GM19023 (cell line): Measurements from ENCODE around the gene IFRD2.

Experiments
- ATAC-seq: cut with Tn5 transposase; IDR thresholded peaks from one replicate; pipeline ENCODE4 v1.9.1; 2021; ENCODE audit warnings: mild to moderate bottlenecking, moderate library complexity; ENCODE audit not compliant: unreplicated experiment

IFRD2 gene

DNA sequence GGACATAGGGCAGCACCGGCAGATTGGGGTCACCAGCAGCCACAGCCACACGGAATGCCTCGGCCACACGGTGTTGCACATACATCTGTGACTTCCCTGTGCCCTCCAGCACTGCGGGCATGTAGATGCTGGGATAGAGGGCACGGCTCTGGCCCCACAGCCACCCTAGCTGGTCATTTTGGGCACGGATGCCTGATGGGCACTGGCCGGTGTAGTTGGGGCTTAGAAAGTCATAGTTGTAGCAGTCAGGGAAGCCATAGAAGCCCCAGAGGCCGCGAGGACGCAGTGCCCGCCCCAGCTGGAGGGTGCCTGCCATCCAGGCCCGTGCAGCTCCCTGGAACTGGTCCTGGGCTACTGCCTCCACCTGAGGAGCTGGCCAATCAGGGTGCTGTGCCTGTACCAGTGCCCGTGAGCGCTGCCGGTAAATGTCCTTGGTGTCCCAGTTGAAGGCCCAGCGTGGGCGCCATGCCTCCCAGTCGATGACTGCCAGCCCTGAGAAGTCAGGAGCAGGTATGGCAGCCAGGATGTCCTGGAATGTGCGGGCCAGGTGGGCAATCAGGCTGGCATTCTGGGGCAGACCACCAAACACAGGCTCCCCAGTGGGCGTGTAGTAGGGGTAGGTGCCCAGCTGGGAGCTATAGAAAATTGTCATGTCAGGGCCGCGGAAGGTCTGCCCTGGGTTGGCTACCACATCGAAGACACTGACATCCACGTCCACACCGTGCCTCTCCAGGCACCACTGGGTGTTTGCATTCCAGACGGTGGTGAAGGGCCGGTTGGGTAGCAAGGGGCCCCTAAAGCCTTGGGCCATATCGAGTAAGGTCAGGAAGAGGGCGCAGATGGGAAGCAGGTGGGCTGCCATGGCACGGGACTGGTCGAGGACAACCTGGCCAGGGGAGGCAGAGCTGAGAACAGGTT is 10.1 kb upstream of the IFRD2 start:
- ATAC-seq, result no peak

DNA sequence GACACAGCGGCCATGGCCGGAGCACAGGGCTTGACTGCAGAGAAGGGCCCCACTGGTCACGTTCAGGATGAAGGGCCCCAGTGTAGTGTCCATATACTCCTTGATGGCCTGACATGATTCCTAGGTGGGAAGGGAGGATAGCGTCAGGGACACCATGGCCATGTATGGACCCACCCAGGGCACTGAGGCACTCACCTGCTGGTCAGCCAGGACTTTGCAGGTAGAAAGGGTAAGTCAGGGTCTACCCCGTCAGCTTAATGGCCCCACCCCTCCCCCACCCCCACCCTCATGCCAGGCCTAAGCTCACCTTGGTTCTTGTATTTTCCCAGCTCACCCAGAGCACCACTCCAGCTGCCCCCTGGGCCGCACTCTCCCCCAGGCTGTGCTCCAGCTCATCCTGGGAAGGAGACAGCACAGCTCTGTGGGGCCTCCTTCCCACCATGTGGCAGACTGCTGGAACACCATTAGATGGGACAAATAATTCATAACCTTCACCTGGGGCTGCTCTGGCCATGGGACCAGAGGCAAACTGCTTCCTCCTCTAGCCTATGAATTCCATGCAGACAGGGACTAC is 8.5 kb upstream of the IFRD2 start:
- ATAC-seq, result no peak

DNA sequence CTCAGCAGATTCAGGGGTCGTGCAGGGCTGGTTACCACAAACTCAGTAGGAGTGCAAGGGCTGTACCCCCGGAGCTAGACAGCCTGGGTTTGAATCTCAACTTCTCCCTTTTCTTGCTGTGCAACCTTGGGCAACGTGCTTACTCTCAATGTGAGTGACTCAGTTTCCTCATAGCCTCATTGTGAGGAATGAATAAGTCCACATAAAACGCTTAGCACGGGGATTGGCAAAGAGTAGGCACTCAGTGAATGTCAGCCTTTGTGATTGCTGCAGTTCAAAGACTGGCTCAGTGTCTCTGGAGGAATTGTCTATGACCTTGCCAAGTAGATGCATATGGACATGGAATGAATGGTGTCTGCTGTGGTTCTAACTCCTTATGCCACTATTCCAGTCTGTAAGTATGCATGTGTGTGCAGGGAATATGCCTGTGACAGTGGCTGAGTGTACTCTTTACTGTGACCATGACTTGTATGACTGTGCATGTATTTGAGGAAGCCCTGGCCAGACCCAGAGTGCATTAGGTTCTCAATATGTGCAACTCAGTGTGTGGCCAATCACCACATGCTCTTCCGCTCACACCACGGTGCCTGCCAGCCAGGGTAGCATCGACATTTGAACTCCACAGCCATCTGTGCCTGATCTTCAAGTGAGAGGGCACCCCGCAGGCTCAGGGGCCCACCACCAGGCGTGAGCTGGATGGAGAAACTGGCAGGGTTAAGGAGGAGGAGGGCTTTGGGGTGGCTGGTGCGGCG is 7.9 kb upstream of the IFRD2 start:
- ATAC-seq, result no peak

DNA sequence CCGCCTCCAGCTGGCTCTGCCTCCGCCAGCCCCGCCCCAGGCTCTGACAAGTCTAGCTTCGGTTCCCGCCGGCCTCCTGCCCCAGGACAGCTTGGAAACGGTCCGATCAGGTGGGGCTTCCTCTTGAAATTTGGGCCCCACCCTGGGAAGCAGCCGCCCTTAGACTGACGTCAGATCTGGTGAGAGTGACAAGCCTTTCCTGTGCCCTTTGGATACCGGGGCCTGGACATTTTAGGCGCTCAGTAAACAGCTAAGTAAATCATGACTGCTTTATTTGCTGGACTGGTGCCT is 7.4 kb upstream of the IFRD2 start:
- no peak for ATAC-seq

DNA sequence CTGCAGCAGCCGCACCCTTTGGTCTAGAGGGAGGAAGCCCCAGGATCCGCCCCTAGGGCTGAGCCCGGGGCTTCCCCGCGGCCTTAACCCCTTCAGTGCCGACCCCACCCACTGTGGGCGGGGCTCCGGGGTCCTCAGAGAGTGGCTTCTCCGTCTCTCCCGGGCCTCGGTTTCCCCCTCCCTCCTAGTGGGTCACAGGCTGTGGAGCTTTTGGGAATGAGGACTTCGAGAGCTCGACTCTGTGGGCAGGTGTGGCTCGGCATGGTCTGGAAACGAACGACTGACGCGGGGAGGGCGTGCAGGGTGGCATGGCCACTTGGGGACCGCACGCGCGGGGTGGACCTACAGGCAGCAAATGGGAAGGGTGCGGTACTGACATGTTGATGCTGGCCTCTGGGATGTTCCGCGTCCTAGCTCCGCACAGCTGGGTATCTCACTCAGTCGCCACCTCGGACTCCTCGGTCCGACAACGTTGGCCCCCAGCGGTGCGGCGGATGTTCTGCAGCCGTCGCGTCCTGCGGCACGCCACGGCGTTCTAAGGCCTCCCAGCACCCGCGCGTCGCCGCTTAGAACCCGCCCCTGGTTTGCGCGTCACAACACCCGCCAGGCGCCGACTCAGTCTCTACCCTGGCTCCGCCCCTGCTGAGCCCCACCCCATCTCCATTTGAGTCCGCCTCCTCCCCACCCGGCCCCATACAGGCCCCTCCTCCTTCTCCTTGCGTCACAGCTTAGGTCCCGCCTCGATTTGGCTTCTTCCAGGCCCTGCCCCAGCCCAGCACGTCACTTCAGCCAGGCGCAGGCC is 6.8 kb upstream of the IFRD2 start, which contains the start of the genes HYAL3 and NAA80:
TSS of gene HYAL3 (minus strand) at position 570 of the 802 bp plus-strand sequence. CDS start 3,803 bp downstream, outside the sequence.
TSS of gene NAA80 (minus strand) at position 570 of the 802 bp plus-strand sequence. CDS start 1,942 bp downstream, outside the sequence.
- ATAC-seq, result peak; percentile 89

DNA sequence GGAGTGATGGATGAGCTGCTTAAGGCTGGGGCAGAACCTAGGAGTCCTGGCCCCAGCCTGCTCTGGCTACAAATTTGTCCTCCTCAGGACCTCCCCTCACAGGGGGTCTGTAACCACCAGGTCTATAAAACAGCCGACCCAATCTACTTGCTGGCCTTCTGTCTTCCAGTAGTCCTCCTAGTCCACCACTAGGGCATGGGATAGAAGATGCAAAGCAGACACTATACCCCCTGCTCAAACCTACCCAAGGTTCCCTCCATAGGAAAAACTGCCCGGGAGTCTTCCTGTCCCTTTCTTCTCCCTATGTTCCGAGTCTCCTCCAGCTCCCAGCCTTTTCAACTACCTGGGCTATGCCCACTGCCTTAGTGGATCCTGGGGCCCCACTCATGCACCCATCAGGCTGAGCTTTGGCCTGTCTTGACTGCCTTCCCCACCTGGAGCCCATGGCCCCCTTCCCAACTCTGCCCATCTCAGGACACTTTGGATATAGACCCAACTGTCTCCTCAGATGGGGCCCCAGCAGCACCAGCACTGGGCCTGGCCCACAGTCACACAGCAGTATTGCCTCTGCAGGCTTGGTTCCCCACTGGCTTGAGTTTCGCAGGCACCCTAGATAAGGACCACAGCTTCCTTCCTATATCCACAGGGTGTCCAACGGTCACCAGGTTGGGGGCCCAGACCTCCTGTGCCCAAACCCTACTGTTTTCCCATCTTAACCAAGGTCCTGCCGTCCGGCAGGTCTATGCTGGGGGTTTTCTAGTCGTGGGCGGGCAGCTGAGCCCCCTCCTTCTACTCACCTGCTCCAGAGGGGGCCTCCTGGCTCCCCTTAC is 5.9 kb upstream of the IFRD2 start:
- no peak for ATAC-seq

DNA sequence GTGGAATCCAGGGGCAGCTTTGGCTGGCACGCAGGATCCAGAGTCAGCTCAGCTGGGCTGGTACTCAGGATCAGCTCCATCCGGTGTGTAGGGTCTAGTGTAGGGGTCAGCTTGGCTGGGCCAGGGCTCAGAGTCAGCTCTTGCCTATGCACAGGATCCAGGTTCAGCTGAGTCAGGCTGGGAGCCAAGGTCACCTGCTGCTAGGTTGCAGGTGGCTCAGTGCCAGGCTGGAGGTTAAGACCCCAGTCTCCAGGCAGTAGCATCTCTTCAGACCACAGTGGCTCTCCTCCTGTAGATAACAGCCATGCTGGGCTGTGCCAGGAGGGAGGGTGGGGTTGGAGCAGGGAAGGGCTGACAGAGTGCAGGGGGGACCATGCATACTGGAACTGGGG is 5.2 kb upstream of the IFRD2 start:
- ATAC-seq, result no peak

DNA sequence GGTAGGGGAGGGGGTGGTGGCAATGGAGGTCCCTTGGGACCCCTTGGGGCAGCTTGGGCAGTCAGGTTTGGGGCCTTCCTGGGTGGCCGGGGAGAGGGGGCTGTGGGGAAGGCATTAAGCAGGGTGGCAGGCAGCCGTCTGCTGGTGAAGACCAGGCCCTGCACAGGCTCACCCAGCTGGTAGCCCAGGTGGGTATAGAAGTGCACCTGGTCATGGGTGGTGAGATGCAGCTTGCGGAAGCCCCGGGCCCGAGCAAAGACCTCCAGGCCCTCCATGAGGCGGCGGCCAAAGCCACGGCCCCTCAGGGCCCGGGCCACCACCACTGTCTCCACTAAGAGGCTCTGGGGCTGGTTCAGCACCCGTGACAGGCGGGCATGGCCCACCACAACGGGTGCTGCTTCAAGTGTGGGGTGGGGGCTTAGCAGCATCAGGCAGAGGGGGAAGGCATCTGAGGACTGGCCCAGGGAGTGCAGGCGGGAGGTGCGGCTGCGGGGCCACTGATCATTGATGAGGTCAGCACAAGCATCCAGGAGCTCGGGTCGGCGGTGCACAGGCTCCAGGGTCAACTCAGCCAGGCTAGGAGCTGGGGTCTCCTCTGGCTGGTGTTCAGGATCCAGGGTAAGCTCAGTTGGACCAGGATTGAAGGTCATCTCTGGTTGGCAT is 4.6 kb upstream of the IFRD2 start:
- ATAC-seq, result no peak

DNA sequence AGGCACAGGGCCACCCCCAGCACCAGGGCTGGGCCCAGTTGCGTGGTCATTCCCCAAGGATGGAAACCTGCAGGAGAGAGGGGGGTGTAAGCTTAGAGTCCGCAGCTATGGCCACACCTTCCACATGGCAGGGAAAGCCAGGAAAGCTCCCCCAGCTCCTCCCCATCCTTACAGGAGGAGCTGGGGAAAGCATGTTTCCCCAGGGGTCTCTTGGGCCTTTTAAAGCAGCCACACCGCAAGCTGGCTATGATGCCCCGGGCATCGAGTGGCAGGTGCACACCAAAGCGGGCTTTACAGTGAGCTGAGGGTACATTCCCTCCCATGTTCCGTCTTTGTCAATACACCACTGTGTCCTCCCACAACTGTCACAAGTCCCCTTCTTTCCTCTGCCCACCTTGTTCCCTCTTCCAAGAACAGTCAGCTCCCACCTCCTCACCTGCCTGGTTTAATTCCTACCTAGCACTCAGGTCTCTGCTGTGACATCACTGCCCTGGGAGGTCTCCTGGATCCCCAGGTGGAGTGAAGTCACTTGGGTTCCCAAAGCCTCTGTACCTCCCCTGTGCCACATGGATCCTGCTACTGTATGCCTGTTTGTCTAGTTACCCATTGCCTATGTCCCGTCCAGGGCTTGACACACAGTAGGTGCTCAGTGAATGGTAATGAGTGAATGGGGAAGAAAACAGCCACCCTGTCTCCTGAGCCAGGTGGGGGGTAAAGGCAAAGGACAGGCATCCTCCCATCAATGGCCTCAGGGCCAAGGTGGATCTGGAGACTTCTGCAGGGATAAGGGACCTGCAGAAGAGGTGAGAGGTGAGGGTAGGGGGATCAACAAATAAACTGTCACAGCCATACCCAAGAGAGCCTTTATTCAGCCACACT is 3.6 kb upstream of the IFRD2 start:
- no peak for ATAC-seq

DNA sequence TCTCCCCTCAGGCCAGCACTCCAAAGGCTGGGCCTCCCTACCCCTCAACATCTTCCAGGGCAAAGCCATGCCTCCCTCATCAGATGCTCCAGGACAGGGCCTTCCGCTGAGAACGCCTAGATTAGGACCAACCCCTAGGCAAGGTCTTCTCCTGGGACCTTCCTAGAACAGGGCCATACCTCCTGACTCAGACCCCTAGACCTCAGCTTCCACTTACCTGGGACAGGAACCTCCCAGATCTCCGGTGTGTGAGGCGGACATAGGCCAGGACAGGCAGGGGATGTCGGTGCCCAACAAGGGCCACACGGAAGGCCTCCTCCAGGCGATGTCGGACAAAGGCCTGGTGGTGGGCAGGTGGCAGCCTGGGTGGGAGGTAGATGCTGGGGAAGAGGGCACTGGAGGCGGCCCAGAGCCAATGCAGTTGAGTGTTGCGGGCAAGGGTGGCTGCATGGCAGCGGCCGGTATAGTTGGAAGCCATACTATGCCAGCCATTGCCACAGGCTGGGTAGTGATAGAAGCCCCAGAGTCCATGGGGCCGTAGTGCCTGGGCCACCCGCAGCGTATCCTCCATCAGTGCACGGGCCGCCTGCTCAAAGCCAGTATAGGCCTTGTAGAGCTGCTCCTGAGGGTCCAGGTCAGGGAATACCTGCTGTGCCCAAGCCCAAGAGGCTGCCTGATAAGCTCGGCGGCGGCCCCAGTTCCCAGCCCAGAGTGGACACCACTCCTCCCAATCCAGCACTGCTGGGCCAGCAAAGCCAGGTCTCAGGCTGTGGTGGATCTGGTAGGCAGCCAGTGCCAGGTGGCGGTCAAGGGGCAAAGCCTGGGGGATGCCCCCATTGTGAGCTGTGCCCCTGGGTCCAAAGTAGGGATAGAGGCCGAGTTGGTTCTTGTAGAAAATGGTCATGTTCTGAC is 2.5 kb upstream of the IFRD2 start:
- no peak for ATAC-seq

DNA sequence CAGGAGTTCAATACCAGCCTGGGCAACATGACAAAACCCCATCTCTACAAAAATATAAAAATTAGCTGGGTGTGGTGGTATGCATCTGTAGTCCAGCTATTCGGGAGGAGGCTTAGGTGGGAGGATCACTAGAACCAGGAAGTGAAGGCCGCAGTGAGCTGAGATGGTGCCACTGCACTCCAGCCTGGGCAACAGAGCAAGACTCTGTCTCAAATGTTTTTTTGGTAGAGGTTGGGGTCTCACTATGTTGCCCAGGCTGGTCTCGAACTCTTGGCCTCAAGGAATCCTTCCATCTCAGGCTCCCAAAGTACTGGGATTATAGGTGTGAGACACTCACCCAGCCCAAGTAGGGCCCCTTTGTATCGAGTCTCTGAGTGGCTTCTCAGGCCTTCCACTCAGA is 1.9 kb upstream of the IFRD2 start:
- ATAC-seq, result no peak

DNA sequence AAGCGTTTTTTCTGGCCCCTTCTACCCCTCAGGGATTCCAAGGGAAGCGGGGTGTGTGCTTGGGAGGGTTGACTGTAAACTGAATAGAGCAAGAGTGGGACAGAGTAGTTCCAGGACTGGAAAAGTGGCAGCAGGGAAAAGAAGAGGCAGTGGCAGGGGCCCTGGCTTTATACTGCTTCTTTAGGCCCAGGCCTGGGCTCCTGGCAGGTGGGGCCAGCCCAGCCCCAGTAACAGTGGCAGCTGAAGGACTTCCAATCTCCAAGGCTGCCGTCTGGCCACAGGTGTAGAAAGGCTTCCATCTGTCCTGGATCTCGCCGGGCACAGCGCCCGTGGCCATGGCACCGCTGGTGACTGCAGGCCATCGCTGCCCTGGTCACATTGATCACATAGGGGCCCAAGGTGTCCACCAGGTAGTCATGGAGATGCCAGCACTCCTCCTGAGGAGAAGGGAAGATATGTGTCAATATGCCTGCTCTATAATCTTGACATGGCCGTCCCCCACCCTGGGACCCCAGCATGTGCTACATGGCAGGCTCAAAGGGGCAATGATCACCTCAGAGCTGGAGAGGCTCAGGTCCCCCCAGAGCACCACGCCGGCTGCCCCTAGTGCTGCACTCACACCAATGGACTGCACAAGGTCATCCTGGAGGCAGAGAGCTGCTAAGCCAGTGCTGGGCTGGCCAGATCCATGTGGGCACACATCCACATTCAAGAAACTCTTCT is 1.0 kb upstream of the IFRD2 start:
- ATAC-seq, result no peak

DNA sequence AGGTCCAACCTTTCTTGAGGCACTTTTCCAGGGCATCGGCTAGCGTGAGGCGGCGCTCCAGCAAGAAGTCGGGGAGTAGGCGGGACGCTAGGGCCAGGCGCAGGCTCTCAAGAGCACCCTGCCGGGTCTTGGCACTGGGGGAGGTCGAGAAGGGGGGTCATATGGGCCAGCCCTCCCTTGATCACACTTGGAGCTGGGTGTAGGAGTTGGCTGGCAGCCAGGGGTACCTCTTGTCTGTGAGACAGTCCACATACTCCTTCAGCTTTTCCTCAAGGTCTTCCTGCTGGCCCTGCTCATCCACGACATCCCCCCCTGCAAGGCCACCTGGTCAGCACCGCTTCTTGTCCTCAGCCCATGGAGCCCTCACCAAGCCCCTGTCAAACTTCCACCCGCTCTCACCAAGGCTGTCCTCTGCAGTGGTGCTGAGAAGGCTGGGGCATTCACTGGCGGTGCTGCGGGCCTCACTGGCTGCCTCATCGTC is 2.0 kb downstream of the IFRD2 start:
- ATAC-seq, result no peak

DNA sequence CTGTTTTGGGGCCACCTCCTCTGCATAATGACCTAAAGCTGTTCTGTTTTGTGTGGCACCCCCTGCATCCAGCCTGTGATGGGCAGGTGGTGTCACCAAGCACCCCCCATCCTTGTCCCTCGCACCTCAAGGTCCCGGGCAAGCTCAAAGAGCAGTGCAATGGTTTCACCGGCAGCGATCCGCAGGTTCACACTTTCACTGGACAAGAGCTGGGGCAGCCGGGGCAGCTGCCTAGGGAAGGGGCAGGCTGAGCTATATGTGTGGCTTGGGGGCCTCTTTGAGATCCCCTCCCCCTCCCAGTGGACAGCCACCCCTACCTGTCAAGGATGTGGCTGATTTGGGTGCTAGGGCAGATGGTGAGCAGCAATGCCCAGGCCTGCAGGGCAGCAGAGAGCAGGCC is 3.1 kb downstream of the IFRD2 start:
- ATAC-seq, result no peak

DNA sequence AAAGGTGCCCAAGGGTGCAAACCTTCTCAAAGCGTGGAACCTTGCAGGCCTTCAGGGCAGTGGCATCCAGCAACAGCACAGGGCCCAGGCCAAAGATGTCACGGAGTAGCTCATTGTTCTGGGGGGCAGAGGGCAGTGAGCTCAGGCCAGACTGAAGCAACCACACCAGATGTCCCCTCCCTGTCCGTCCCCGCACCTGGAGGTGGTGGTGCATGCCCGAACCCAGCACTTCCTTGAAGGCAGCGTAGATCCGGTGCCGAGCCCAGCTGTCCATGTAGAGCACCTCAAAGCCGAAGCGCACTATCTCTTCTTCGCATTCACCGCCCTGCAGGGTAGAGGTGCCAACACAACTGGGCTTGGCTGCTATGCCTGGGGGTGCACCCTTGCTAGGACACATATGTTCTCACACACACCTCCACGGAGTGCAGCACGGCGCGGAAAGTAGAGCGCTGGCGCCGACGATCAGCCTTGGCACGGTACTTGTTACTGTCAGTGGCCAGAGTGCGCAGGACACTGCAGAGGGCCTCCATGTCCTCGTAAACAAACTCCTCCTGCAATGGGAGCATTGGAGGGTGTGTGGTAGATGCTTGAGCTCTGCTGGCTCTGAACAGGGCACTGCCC is 3.7 kb downstream of the IFRD2 start:
- ATAC-seq, result no peak

DNA sequence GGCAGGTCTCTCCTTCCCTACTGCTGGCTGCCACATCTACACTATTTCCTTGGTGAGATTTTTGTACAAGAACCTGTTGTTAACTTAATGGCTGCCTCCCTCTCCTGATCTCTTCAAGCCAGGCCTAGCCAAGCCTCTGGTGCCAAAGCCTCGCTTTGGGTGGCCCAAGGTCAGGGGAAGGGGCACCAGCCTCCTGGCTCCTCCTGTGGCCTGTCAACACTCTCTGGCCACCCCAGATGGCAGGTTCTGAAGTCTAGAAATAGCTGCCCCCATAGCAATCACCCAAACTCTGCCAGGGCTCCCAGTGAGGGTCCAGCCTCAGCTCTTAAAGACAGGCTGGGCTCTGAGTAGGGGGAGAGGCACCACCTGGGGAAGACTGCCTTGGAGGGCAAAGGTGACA is 5.0 kb downstream of the IFRD2 start:
- ATAC-seq, result no peak
